ENCODE data around the gene POLD3.

DNA sequence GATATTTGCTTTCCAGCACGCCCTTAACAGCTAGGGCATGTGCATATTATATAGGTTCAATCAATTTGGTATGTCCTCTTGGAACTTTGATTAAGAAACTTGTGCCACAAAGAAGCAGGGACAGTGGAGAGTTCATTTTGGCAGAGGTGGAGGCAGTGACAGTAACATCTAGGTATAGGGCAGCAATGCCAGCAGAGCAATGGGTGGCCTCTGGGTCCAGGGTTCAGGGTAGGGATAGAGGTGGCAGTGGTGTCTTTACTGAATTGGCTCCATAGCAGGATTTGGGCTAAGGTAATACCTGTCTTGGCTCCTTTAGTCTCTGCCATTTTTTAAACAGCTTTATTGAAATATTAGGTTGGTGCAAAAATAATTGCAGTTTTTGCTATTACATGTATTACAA is 24.4 kb upstream of the POLD3 start:
- TF ChIP-seq, protein P1, sequence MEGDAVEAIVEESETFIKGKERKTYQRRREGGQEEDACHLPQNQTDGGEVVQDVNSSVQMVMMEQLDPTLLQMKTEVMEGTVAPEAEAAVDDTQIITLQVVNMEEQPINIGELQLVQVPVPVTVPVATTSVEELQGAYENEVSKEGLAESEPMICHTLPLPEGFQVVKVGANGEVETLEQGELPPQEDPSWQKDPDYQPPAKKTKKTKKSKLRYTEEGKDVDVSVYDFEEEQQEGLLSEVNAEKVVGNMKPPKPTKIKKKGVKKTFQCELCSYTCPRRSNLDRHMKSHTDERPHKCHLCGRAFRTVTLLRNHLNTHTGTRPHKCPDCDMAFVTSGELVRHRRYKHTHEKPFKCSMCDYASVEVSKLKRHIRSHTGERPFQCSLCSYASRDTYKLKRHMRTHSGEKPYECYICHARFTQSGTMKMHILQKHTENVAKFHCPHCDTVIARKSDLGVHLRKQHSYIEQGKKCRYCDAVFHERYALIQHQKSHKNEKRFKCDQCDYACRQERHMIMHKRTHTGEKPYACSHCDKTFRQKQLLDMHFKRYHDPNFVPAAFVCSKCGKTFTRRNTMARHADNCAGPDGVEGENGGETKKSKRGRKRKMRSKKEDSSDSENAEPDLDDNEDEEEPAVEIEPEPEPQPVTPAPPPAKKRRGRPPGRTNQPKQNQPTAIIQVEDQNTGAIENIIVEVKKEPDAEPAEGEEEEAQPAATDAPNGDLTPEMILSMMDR (IDR thresholded peaks at IDR 0.05), result no peak
- TF ChIP-seq EP300 (IDR thresholded peaks at IDR 0.05) (no peak), POLR2AphosphoS5 (IDR thresholded peaks at IDR 0.05) (no peak), POLR2A (IDR thresholded peaks at IDR 0.05) (no peak)

All from gastroesophageal sphincter (tissue), 3 donors.